ENCODE data around the gene DSG1.

DSG1 gene

GRCh38 chr18:31354990-31355389 lies 37.0 kb downstream of the DSG1 start:
- DNase-seq = no peak

GRCh38 chr18:31356025-31356424 lies 38.1 kb downstream of the DSG1 start:
- DNase-seq = no peak

GRCh38 chr18:31364190-31364589 lies 46.2 kb downstream of the DSG1 start:
- DNase-seq = no peak

GRCh38 chr18:31369478-31369877 lies 51.5 kb downstream of the DSG1 start:
- DNase-seq = no peak

- no peak for DNase-seq
These were observed 54.0 kb downstream of the DSG1 start for GRCh38 chr18:31371989-31372388.

GRCh38 chr18:31373641-31374040 lies 55.7 kb downstream of the DSG1 start:
- no peak for DNase-seq

GRCh38 chr18:31376477-31376876 lies 58.5 kb downstream of the DSG1 start, which contains the start of gene DSG4:
Gene DSG4 (plus strand): TSS chr18:31376777. CDS start chr18:31376912, 135 bp downstream.
- no peak for DNase-seq

- DNase-seq = no peak
These were observed 63.0 kb downstream of the DSG1 start for GRCh38 chr18:31380912-31381311.

GRCh38 chr18:31382107-31382506 lies 64.1 kb downstream of the DSG1 start:
- DNase-seq = no peak

- no peak for DNase-seq
These were observed 68.8 kb downstream of the DSG1 start for GRCh38 chr18:31386741-31387140.

GRCh38 chr18:31393286-31393685 lies 75.3 kb downstream of the DSG1 start:
- DNase-seq = no peak

GRCh38 chr18:31396796-31397612 lies 79.0 kb downstream of the DSG1 start:
- DNase-seq = no peak

- no peak for DNase-seq
These were observed 80.2 kb downstream of the DSG1 start for GRCh38 chr18:31398191-31398590.

- DNase-seq = no peak
These were observed 81.5 kb downstream of the DSG1 start for GRCh38 chr18:31399306-31400032.

- DNase-seq = no peak
These were observed 83.4 kb downstream of the DSG1 start for GRCh38 chr18:31401156-31402025.

GRCh38 chr18:31402026-31402373 lies 84.0 kb downstream of the DSG1 start:
- DNase-seq = no peak

- no peak for DNase-seq
These were observed 85.4 kb downstream of the DSG1 start for GRCh38 chr18:31403409-31403808.
